ENCODE results near the gene ABCC11. TPM values are rescaled to one million over a fixed set of nuclear protein-coding genes. Genes with fewer than 3 reads are reported as not detected.

ABCC11 gene
- total RNA-seq, 1 donor: 0.52 TPM

DNA sequence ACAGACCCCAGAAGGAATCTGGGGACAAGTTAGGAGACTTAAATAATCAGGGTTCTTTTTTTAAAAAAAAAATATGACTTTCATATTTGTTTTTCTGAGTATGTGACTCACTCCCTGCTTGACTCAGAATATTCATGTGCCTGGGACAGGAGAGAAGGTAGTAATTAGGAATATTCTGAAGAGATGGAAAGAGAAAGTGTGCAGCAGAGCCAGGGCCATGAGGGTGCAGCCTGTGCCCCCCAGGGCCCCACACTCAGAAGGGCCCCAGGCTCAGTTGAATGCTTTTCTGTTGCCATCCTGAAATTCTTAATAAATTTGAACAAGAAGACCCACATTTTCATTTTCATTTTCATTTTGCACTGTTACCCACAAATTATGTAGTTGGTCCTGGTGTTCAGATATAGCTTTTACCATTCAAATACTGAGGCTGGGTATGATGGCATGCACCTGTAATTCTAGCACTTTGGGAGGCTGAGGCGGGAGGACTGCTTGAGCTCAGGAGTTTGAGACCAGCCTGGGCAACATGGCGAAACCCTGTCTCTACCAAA lies 14.8 kb downstream of the ABCC11 start:
- no peak overlapping the region for H3K4me3 ChIP-seq (ENCODE audit: low read length)
- no peaks in the 10 kb centered on the region for H3K9me3 ChIP-seq (ENCODE audit: low read depth, low read length)
- H3K27me3 ChIP-seq (ENCODE audit: insufficient read depth, low read length): no peaks in the 10 kb centered on the region
- H3K4me1 ChIP-seq (ENCODE audit: insufficient read depth, low read length): no peaks in the 10 kb centered on the region

DNA sequence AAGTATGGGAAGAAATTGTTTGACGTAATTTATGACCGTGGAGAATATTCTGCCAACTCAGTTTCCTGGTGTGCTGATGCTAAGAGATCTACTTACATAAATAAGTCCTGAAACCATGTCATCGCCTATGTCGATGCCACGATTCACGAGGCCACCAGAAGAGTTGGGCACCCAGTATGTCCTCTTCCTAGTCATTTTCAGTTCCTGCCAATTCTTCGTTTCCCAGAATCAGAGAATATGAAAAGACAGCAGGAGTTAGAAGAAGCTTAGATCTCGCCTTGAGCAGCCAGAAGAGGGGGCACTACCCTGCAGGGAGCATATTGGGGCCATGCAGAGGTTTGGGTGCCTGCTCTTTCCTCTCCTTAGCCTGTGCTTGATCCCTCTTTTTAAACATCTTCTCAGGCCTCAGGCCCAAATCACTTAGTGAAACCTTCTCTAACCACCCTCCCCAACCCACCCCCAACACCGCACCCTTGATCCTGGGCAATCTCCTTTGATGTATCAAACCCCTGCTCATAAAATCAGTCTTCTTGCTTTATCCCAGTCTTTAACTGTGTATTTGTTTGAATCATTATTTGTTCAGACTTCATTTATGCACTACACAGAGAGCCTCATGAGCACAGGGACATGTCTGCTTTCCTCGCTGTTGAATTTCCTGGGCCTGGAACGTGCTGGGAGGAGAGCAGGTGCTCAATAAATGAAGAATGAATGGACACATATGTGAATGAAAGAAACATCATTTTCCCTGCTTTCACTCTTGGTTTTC lies 15.4 kb downstream of the ABCC11 start:
- no peaks in the 10 kb centered on the region for H3K4me1 ChIP-seq (ENCODE audit: insufficient read depth, low read length)
- H3K27me3 ChIP-seq (ENCODE audit: insufficient read depth, low read length): no peaks in the 10 kb centered on the region
- no peak overlapping the region for H3K4me3 ChIP-seq (ENCODE audit: low read length)
- H3K9me3 ChIP-seq (ENCODE audit: low read depth, low read length): no peaks in the 10 kb centered on the region

DNA sequence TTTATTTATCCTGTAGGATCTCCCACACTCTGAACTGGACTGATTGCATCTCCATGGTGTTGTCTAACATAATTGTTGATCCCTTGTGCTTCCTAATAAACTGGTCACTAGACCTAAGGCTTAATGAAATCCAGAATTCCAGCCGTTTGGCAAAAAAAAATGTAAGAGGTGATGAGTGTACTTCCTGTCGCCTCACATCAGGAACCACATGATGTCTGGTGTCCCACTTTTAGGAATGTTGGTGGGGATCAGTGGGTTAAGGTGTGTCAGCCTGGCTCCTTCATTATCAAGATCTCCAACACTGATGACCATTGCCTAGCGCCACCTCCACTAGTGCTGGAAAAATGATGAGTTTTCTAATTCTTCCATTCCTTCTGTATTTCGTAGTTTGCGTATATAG lies 21.9 kb downstream of the ABCC11 start:
- Histone ChIP-seq H3K9me3 (ENCODE audit: low read depth, low read length) (no peaks in the 10 kb centered on the region), H3K4me3 (ENCODE audit: low read length) (no peak overlapping the region), H3K4me1 (ENCODE audit: insufficient read depth, low read length) (no peaks in the 10 kb centered on the region), H3K27me3 (ENCODE audit: insufficient read depth, low read length) (no peaks in the 10 kb centered on the region)

DNA sequence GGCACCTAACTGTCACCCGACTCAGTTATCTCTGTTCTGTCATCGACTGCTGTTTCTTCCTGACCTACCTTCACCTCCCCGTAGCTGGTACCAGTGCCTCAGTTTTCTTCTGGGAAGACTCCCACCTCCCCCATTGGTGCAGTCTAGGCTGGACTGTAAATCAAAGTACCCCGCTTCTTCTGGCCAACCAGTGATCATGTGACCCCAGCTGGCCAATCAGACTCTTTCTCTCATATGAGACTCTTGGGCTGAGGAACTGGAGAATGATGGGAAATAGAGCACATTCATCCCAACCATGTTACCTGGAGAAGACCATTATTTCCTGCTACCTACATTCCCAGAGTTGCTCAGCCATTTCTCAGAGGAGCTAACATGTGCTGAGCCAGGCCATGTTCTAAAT lies 23.8 kb downstream of the ABCC11 start:
- H3K27me3 ChIP-seq (ENCODE audit: insufficient read depth, low read length): no peaks in the 10 kb centered on the region
- H3K4me1 ChIP-seq (ENCODE audit: insufficient read depth, low read length): no peaks in the 10 kb centered on the region
- H3K4me3 ChIP-seq (ENCODE audit: low read length): no peak overlapping the region
- H3K9me3 ChIP-seq (ENCODE audit: low read depth, low read length): no peaks in the 10 kb centered on the region

DNA sequence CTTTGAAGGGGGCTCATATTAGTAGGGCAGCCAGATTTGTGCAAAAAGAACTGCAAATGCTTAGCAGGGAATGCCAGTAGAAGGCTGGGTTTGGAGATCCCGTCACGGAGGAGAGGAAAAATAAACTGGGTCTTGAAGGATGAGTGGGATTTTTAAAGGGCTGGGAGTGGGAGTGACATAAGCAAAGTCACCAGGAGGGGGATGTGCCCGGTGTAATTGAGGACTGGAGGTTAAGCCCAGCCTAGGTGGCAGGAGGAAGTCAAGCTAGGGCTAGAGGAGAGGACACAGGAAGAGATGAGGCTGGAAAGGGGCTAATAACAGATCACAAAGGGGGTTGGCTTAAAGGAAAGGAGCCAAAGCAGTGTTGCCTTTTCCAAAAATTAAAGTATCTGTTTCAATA lies 26.4 kb downstream of the ABCC11 start:
- no peaks in the 10 kb centered on the region for H3K4me1 ChIP-seq (ENCODE audit: insufficient read depth, low read length)
- no peaks in the 10 kb centered on the region for H3K9me3 ChIP-seq (ENCODE audit: low read depth, low read length)
- no peak overlapping the region for H3K4me3 ChIP-seq (ENCODE audit: low read length)
- no peaks in the 10 kb centered on the region for H3K27me3 ChIP-seq (ENCODE audit: insufficient read depth, low read length)

DNA sequence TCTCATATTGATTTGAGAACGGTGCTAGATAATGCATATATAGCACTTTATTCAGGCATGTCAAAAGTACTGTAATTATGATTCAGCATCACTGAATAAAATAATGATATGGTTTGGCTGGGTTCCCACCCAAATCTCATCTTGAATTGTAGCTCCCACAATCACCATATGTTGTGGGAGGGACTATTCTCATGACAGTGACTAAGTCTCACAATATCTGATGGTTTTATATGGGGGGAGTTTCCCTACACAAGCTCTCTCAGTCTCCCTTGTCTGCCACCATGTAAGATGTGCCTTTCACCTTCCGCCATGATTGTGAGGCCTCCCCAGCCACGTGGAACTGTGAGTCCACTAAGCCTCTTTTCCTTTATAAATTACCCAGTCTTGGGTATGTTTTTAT lies 28.9 kb downstream of the ABCC11 start:
- Histone ChIP-seq H3K9me3 (ENCODE audit: low read depth, low read length) (no peaks in the 10 kb centered on the region), H3K27me3 (ENCODE audit: insufficient read depth, low read length) (no peaks in the 10 kb centered on the region), H3K4me1 (ENCODE audit: insufficient read depth, low read length) (no peaks in the 10 kb centered on the region), H3K4me3 (ENCODE audit: low read length) (no peak overlapping the region)

DNA sequence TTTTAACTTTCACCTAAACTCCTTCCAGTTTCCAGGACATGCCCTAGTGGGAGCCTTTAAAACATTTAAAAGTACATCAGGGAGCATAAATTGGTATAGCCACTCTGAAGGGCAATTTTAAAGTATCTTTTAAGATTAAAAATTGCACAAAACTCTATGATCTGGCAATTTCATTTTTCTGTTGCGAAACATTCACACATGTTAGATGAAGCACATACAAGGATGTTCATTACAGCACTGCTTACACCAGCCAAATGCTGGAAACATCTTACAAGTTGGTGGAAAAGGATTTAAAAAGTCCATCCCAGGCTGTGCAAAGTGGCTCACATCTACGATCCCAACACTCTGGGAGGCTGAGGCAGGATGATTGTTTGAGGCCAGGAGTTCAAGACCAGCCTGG lies 29.6 kb downstream of the ABCC11 start:
- H3K4me3 ChIP-seq (ENCODE audit: low read length): no peak overlapping the region
- no peaks in the 10 kb centered on the region for H3K4me1 ChIP-seq (ENCODE audit: insufficient read depth, low read length)
- no peaks in the 10 kb centered on the region for H3K9me3 ChIP-seq (ENCODE audit: low read depth, low read length)
- H3K27me3 ChIP-seq (ENCODE audit: insufficient read depth, low read length): no peaks in the 10 kb centered on the region

DNA sequence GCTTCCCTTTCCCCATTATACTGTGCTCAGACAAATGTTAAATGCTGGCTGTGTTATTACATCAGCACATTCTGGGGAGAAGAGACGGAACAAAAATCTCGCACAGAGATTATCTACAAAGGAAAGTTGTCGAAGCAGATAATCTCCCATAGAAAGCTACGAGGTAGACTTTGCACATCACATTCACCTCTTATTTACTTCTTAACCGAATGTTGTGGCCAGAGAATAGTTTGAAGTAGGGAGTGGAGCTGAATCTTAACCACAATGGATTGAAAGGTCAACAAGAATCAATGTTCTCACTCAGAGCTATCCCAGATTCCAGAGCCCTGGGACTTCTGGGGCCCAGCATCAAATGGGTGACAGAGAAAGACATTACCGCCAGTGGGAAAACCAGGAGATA lies 31.6 kb downstream of the ABCC11 start:
- no peaks in the 10 kb centered on the region for H3K4me1 ChIP-seq (ENCODE audit: insufficient read depth, low read length)
- no peaks in the 10 kb centered on the region for H3K27me3 ChIP-seq (ENCODE audit: insufficient read depth, low read length)
- H3K9me3 ChIP-seq (ENCODE audit: low read depth, low read length): no peaks in the 10 kb centered on the region
- no peak overlapping the region for H3K4me3 ChIP-seq (ENCODE audit: low read length)

DNA sequence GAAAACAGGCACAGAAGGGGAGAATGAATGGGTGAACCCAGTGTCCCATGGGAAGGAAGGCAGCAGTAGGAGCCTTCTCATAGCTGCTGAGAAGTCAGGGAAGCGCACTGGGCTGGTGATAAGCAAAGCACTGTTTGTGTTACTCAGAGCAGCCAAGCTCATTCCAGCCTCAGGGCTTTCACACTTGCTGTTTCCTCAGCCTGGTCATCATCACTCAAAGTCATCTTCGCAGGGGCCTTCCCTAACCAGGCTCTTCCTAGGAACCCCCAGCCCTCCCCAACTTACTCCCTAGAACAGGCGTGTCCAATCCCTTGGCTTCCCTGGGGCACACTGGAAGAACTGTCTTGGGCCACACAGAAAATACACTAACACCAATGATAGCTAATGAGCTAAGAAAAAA lies 35.3 kb downstream of the ABCC11 start:
- Histone ChIP-seq H3K27me3 (ENCODE audit: insufficient read depth, low read length) (no peaks in the 10 kb centered on the region), H3K4me3 (ENCODE audit: low read length) (no peak overlapping the region), H3K9me3 (ENCODE audit: low read depth, low read length) (no peaks in the 10 kb centered on the region), H3K4me1 (ENCODE audit: insufficient read depth, low read length) (no peaks in the 10 kb centered on the region)

DNA sequence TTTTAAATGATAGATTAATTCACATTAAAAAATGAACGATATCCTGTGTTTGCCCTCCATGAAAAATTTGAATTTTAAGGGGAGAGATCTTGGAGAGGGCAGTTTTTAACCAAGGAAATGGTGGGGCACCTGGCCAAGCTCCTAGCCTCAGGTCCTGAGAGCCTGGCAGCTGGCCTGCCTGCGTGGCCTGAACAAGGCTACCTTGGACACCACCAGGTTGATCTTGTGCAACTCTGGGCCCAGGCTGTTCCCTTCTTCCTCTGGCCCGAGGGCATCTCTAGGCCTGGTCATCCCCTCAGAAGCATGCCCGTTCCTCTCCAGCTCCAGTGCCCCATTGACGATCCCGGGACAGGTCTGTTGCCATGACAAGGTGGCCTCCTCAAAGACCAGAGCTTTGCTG lies 36.6 kb downstream of the ABCC11 start:
- Histone ChIP-seq H3K4me3 (ENCODE audit: low read length) (no peak overlapping the region), H3K27me3 (ENCODE audit: insufficient read depth, low read length) (no peaks in the 10 kb centered on the region), H3K9me3 (ENCODE audit: low read depth, low read length) (no peaks in the 10 kb centered on the region), H3K4me1 (ENCODE audit: insufficient read depth, low read length) (no peaks in the 10 kb centered on the region)

DNA sequence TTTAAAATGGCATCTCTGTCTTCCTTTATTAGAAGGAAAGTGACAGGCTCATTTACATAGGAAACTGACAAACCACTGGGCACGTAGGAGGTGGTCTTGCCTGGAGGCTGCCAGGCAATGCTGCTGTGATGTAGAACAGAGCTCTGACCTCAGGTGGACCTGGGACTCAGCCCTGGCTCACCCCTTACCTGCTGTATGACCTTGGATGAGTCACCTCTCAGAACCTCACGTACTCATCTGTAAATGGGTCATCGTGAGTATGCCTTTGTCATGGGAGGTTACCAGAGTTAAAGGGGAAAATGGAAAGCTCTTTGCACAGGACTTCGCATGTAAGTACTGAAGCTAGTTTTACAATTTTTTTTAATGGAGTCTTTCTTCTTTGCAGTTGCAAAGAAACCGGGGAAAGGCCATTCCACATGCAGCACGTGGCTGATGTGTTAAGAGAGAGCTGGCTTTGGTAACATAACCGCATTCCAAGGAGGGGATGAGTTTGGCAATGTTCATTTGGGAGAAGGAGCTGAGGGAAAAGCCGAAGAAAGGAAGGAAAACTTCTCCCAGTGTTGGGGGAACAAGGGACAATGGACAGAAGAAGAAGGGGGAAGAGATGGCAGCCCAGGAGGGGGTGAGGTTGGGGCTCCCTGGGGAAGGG lies 40.6 kb downstream of the ABCC11 start:
- no peaks in the 10 kb centered on the region for H3K4me1 ChIP-seq (ENCODE audit: insufficient read depth, low read length)

DNA sequence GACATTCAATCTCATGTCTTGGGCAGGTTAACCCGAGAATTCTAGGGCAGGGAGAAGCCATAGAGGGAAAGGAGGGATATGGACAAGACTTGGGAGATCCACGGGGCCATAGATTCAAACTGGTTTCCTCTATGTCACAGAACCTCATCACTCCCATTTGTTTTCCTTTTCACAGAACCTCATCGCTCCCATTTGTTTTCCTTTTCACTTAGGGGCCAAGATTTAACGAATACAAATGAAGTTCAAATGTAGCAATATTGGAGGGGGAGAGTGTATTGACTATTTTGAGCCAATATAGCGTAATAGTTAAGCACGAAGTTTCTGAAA lies 42.6 kb downstream of the ABCC11 start:
- H3K9me3 ChIP-seq (ENCODE audit: low read depth, low read length): no peaks in the 10 kb centered on the region
- no peak overlapping the region for H3K4me3 ChIP-seq (ENCODE audit: low read length)
- H3K4me1 ChIP-seq (ENCODE audit: insufficient read depth, low read length): no peaks in the 10 kb centered on the region
- no peaks in the 10 kb centered on the region for H3K27me3 ChIP-seq (ENCODE audit: insufficient read depth, low read length)

More for the DNA sequence above, 40.6 kb downstream of the ABCC11 start:
- no peak overlapping the region for H3K4me3 ChIP-seq (ENCODE audit: low read length)
- H3K27me3 ChIP-seq (ENCODE audit: insufficient read depth, low read length): no peaks in the 10 kb centered on the region
- no peaks in the 10 kb centered on the region for H3K9me3 ChIP-seq (ENCODE audit: low read depth, low read length)

DNA sequence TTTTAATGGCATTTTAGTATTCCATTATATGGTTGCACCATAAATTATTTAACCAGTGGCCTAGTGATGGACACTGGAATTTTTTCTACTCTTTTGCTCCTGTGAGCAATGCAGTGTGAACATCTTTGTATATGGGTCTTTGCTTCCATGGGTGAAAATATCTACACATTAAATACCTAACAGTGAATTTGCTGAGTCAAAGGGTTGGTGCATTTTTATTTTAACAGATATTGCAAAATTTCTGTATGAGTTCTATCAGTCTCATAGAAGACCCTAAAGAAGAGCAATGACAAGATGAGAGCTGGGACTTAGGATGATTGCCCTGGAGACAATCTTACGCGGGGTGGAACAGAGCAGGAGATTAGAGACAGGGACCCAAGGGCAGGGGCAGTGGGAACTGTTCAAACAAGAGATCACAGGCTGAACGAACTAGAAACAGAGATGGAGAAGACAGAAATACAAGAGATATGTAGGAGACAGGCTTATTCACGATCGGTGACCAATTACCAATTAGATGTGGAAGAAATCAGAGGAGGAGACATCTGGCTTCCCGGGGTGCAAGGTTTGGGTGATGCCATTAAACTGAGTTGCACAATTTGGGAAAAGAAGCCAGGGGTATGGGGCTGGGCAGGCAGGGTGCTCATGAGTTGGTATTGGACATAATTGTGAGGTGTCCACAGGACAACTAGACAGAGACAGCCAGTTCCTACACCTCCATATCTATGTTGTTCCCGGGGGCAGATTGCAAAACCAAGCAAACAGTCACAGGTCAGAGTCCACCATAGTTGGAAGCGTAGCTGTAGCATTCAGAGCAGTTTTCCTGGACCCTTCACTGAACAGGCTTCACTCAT lies 43.1 kb downstream of the ABCC11 start:
- no peaks in the 10 kb centered on the region for H3K9me3 ChIP-seq (ENCODE audit: low read depth, low read length)
- H3K4me3 ChIP-seq (ENCODE audit: low read length): no peak overlapping the region
- H3K4me1 ChIP-seq (ENCODE audit: insufficient read depth, low read length): no peaks in the 10 kb centered on the region
- no peaks in the 10 kb centered on the region for H3K27me3 ChIP-seq (ENCODE audit: insufficient read depth, low read length)

DNA sequence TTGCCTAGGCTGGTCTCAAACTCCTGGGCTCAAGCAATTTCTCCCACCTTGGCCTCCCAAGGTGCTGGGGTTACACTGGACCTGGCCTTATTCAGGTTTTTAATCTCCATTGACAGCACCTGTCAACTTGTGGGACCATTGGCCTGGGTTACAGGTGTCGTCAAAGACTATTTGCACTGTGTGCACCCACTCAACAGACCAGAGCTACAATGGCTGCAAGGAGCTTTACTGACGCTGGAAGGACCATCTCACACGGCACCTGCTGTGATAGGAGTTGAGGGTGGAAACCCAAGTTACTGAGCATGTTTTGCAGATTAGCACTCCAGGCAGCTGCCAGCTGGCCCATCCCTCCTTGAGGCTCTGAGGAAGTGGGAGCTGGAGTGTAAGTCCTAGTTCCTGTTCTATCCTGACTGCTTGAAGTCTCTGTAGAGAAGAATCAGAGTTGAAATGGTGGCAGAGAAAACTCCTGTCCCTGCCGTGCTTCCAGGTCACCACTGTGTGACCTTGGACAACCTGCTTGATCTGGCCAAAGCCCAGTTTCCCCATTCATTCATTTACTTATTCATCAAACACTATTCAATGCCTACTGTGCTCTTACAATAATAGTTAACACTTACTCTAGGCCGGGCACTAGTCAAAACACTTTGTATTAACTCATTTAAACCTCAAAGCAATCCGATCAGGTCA lies 45.7 kb downstream of the ABCC11 start:
- H3K9me3 ChIP-seq (ENCODE audit: low read depth, low read length): no peaks in the 10 kb centered on the region
- no peaks in the 10 kb centered on the region for H3K27me3 ChIP-seq (ENCODE audit: insufficient read depth, low read length)
- H3K4me3 ChIP-seq (ENCODE audit: low read length): no peak overlapping the region
- H3K4me1 ChIP-seq (ENCODE audit: insufficient read depth, low read length): no peaks in the 10 kb centered on the region

DNA sequence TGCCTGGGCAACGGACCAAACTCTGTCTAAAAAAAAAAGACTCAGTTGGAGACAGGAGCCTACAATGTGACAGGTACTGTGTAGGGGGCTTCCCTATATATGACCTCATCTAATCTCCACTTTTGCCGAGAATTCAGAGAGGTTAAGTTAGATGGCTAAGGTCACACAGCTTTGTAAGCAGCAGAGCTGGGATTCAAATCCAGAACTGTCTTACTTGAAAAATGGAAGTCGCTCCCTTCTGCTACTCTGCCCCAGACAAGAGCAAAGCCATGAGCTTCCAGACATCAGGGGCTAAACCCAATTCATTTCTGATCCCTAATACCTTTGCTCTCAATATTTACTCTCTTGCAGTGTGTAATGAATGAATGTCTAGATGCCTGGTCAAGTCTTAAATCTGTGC lies 50.0 kb downstream of the ABCC11 start:
- H3K27me3 ChIP-seq (ENCODE audit: insufficient read depth, low read length): no peaks in the 10 kb centered on the region
- no peak overlapping the region for H3K4me3 ChIP-seq (ENCODE audit: low read length)

More for the DNA sequence above, 50.0 kb downstream of the ABCC11 start:
- Histone ChIP-seq H3K9me3 (ENCODE audit: low read depth, low read length) (no peaks in the 10 kb centered on the region), H3K4me1 (ENCODE audit: insufficient read depth, low read length) (no peaks in the 10 kb centered on the region)

Measured in mononuclear cell (primary cell).